Hepatocyte (in vitro differentiated cells): Measurements from ENCODE around the gene AKR1B15. TPM values are rescaled to one million over a fixed set of nuclear protein-coding genes. Genes with fewer than 3 reads are reported as not detected.

Experiments used
- DNase-seq: peaks from one replicate; pipeline ENCODE4 v3.0.0-alpha.2; 2016; ENCODE audit warnings: low spot score
- H2AFZ ChIP-seq: fragments of 200-600 bp; sonication (generic); 2 replicates; pipeline ENCODE4 v1.6.0; 2016; ENCODE audit warnings: antibody characterized with exemption, mild to moderate bottlenecking
- H3K27ac ChIP-seq: fragments of 200-600 bp; sonication (generic); 2 replicates; pipeline ENCODE4 v1.5.1; 2016; ENCODE audit warnings: mild to moderate bottlenecking
- H3K27me3 ChIP-seq: fragments of 200-600 bp; sonication (generic); 2 replicates; pipeline ENCODE4 v1.6.1; 2016
- H3K36me3 ChIP-seq: fragments of 200-600 bp; sonication (generic); replicated peaks from 2 replicates; pipeline ENCODE4 v1.5.1; 2016; ENCODE audit warnings: low read depth; ENCODE audit not compliant: insufficient read depth
- H3K4me1 ChIP-seq: fragments of 200-600 bp; sonication (generic); 2 replicates; pipeline ENCODE4 v1.5.1; 2016; ENCODE audit warnings: mild to moderate bottlenecking, moderate library complexity; ENCODE audit not compliant: insufficient read depth
- H3K4me2 ChIP-seq: fragments of 200-600 bp; sonication (generic); 2 replicates; pipeline ENCODE4 v1.6.0; 2016
- H3K4me3 ChIP-seq: fragments of 200-600 bp; sonication (generic); 2 replicates; pipeline ENCODE4 v1.5.1; 2016; ENCODE audit warnings: mild to moderate bottlenecking
- H3K79me2 ChIP-seq: fragments of 200-600 bp; sonication (generic); 2 replicates; pipeline ENCODE4 v1.6.0; 2017; ENCODE audit warnings: mild to moderate bottlenecking
- H3K9me2 ChIP-seq: fragments of 200-600 bp; sonication (generic); replicated peaks from 2 replicates; pipeline ENCODE4 v1.6.0; 2017; ENCODE audit warnings: mild to moderate bottlenecking; ENCODE audit not compliant: insufficient read depth
- H3K9me3 ChIP-seq: fragments of 200-600 bp; sonication (generic); 2 replicates; pipeline ENCODE4 v1.5.1; 2016; ENCODE audit warnings: low read depth, mild to moderate bottlenecking
- H4K20me1 ChIP-seq: fragments of 200-600 bp; sonication (generic); 2 replicates; pipeline ENCODE4 v1.6.0; 2016; ENCODE audit warnings: mild to moderate bottlenecking; ENCODE audit not compliant: insufficient read depth, poor library complexity, severe bottlenecking
- EZH2 ChIP-seq: fragments of 200-600 bp; sonication (generic); IDR thresholded peaks from 2 replicates; pipeline ENCODE4 v1.6.1; 2016; ENCODE audit warnings: antibody characterized with exemption, mild to moderate bottlenecking, borderline replicate concordance
- EZH2phosphoT487 ChIP-seq: fragments of 200-600 bp; sonication (generic); IDR thresholded peaks from one replicate; pipeline ENCODE4 v1.6.1; 2018; ENCODE audit warnings: antibody characterized with exemption, mild to moderate bottlenecking, low read depth, moderate library complexity; ENCODE audit not compliant: unreplicated experiment, severe bottlenecking
- WGBS: methylation state at CpG from one replicate; pipeline ENCODE4 v1.1.6; 2016; ENCODE audit warnings: low lambda C conversion rate; ENCODE audit errors: missing lambda C conversion rate; 5-methylcytosine and 5-hydroxymethylcytosine counted together
- polyA plus RNA-seq: library from polyadenylated mRNA; unstranded; fragments of >200 nt; fragmentation: Nextera tagmentation; extraction: Ambion mirVana; gene quantifications from 2 replicates; pipeline ENCODE4 v1.2.1, GENCODE V29; 2016
- total RNA-seq: library from RNA; depleted of rRNA; stranded (reverse); fragments of >200 nt; gene quantifications from 2 replicates; pipeline ENCODE4 v1.2.3, GENCODE V29; 2014
- TF ChIP-seq, protein P1 (sequence below): fragments of 200-600 bp; sonication (generic); IDR thresholded peaks from 2 replicates; pipeline ENCODE4 v1.5.1; 2016; ENCODE audit warnings: antibody characterized with exemption, mild to moderate bottlenecking; ENCODE audit not compliant: poor library complexity

The AKR1B15 gene
- total and polyA plus RNA-seq, 2 experiments from 2014 or later, result 6.3 to 13.7 TPM

DNA sequence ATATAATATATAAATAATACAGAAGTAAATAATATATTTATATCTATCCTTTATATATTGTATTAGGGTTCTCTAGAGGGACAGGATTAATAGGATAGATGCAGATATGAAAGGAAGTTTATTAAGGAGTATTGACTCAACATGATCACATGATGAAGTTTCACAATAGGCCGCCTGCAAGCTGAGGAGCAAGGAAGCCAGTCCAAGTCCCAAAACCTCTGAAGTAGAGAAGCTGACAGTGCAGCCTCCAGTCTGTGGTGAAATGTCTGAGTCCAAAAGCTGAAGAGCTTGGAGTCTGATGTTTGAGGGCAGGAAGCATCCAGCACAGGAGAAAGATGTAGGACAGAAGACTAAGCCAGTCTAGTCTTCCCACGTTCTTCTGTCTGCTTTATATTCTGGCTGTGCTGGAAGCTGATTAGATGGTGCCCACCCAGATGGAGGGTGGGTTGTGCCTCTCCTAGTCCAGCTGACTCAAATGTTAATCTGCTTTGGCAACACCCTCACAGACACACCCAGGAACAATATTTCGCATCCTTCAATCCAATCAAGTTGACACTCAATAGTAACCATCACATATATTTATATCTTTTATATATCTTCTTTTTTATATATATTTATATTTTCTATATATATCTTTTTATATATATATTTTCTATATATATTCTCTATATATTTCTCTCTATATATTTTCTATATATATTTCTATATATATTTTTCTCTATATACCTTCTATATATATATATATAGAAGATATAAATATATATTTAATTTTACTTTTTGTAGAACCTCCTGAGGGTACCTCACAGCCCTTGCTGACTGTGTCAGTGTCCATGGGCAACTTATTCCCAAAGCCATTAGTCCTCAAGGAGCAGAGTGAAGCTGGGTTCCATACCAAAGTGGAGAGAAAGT, 46.2 kb upstream of the AKR1B15 start:
- TF ChIP-seq, protein P1, sequence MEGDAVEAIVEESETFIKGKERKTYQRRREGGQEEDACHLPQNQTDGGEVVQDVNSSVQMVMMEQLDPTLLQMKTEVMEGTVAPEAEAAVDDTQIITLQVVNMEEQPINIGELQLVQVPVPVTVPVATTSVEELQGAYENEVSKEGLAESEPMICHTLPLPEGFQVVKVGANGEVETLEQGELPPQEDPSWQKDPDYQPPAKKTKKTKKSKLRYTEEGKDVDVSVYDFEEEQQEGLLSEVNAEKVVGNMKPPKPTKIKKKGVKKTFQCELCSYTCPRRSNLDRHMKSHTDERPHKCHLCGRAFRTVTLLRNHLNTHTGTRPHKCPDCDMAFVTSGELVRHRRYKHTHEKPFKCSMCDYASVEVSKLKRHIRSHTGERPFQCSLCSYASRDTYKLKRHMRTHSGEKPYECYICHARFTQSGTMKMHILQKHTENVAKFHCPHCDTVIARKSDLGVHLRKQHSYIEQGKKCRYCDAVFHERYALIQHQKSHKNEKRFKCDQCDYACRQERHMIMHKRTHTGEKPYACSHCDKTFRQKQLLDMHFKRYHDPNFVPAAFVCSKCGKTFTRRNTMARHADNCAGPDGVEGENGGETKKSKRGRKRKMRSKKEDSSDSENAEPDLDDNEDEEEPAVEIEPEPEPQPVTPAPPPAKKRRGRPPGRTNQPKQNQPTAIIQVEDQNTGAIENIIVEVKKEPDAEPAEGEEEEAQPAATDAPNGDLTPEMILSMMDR, result no peak
- TF ChIP-seq EZH2 (no peak), EZH2phosphoT487 (no peak)
- Histone ChIP-seq H3K79me2 (no peaks in the 10 kb centered on the region), H3K4me3 (no peak overlapping the region), H3K27ac (no peak overlapping the region), H3K9me2 (no peaks in the 10 kb centered on the region), H2AFZ (no peak overlapping the region), H3K4me1 (no peaks in the 10 kb centered on the region), H3K9me3 (no peaks in the 10 kb centered on the region), H4K20me1 (no peaks in the 10 kb centered on the region), H3K27me3 (no peaks in the 10 kb centered on the region), H3K4me2 (no peak overlapping the region), H3K36me3 (no peaks in the 10 kb centered on the region)
- no peak for DNase-seq
- 81% methylated on average over 3 of the region's 3 CpGs for WGBS

DNA sequence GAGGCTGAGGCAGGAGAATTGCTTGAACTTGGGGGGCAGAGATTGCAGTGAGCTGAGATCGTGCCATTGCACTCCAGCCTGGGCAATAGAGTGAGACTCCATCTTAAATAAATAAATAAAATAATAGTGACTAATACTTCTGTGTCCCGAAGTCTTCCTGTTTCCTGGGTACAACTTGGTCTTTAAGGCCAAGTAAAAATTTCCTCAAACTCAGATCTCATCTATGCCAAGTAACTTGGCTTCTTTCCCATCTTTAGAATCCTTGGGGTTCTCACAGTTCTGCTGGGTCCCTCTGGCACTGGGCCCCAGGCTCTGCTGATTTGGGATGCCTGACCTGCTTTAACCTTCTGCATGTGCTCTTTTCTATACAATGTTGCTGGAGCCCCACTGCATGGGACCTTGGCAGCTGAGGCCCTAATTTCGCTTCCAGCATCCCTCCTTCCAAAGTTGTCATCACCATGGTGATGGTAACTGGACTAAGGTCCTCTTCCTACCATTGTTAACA, 44.2 kb upstream of the AKR1B15 start:
- Histone ChIP-seq H3K36me3 (no peaks in the 10 kb centered on the region), H3K4me1 (no peaks in the 10 kb centered on the region), H3K9me2 (no peaks in the 10 kb centered on the region), H3K9me3 (no peaks in the 10 kb centered on the region), H3K4me3 (no peak overlapping the region), H2AFZ (no peak overlapping the region), H3K27ac (no peak overlapping the region), H4K20me1 (no peaks in the 10 kb centered on the region), H3K79me2 (no peaks in the 10 kb centered on the region), H3K4me2 (no peak overlapping the region), H3K27me3 (no peaks in the 10 kb centered on the region)
- 96% methylated on average over 3 of the region's 3 CpGs for WGBS
- TF ChIP-seq EZH2 (no peak), EZH2phosphoT487 (no peak)
- TF ChIP-seq, protein P1, result no peak
- no peak for DNase-seq

GRCh38 chr7:134505856-134506255, 43.1 kb upstream of the AKR1B15 start:
- no peaks in the 10 kb centered on the region for H3K36me3 ChIP-seq
- H3K4me1 ChIP-seq, result no peaks in the 10 kb centered on the region
- TF ChIP-seq EZH2 (no peak), EZH2phosphoT487 (no peak)
- TF ChIP-seq, protein P1, result no peak
- H3K9me2 ChIP-seq, result no peaks in the 10 kb centered on the region
- no peaks in the 10 kb centered on the region for H3K79me2 ChIP-seq
- 89% methylated on average over 4 of the region's 4 CpGs for WGBS
- H3K4me2 ChIP-seq, result no peak overlapping the region
- no peak overlapping the region for H2AFZ ChIP-seq
- H3K4me3 ChIP-seq, result no peak overlapping the region
- DNase-seq, result no peak
- H4K20me1 ChIP-seq, result no peaks in the 10 kb centered on the region
- H3K9me3 ChIP-seq, result no peaks in the 10 kb centered on the region
- no peaks in the 10 kb centered on the region for H3K27me3 ChIP-seq
- no peak overlapping the region for H3K27ac ChIP-seq
